SK-N-SH treated with all-trans-retinoic acid at 6 μM for 48 hours (cell line): ENCODE results near the gene RAE1.

Source experiments
- ESRRG ChIP-seq: fragments of 250-450 bp; sonication (Bioruptor Pico); IDR thresholded peaks from 2 replicates; pipeline ENCODE4 v1.6.1; 2021; ENCODE audit warnings: mild to moderate bottlenecking
- GLIS3 ChIP-seq: fragments of 250-450 bp; sonication (Bioruptor Pico); IDR thresholded peaks from 2 replicates; pipeline ENCODE4 v1.5.0; 2020; ENCODE audit warnings: mild to moderate bottlenecking, moderate library complexity
- OSR1 ChIP-seq: fragments of 250-450 bp; sonication (Bioruptor Pico); IDR thresholded peaks from 2 replicates; pipeline ENCODE4 v1.8.0; 2022; ENCODE audit warnings: moderate library complexity, mild to moderate bottlenecking, inconsistent platforms
- RARB ChIP-seq: fragments of 250-450 bp; sonication (Bioruptor Pico); IDR thresholded peaks from 2 replicates; pipeline ENCODE4 v1.8.0; 2021; ENCODE audit warnings: mild to moderate bottlenecking, moderate library complexity
- SNAI2 ChIP-seq: fragments of 250-450 bp; sonication (Bioruptor Pico); IDR thresholded peaks from 2 replicates; pipeline ENCODE4 v1.5.0; 2020; ENCODE audit warnings: mild to moderate bottlenecking, moderate library complexity
- ZC3H10 ChIP-seq: fragments of 250-450 bp; sonication (Bioruptor Pico); IDR thresholded peaks from 2 replicates; pipeline ENCODE4 v1.5.1; 2021; ENCODE audit warnings: mild to moderate bottlenecking, moderate library complexity
- ZFP3 ChIP-seq: fragments of 250-450 bp; sonication (Bioruptor Pico); IDR thresholded peaks from 2 replicates; pipeline ENCODE4 v1.5.0; 2020; ENCODE audit warnings: mild to moderate bottlenecking, moderate library complexity
- ZFP30 ChIP-seq: fragments of 450-650 bp; formaldehyde crosslinking; IDR thresholded peaks from 2 replicates; pipeline ENCODE4 v1.5.0; 2022; ENCODE audit warnings: mild to moderate bottlenecking, moderate library complexity
- ZNF565 ChIP-seq: fragments of 450-650 bp; formaldehyde crosslinking; conservative IDR thresholded peaks from 2 replicates; pipeline ENCODE4 v1.5.0; 2020; ENCODE audit warnings: low read depth, mild to moderate bottlenecking, moderate library complexity
- ZNF70 ChIP-seq: fragments of 450-650 bp; formaldehyde crosslinking; IDR thresholded peaks from 2 replicates; pipeline ENCODE4 v1.5.0; 2020; ENCODE audit warnings: mild to moderate bottlenecking, moderate library complexity
- ZNF8 ChIP-seq: fragments of 450-650 bp; formaldehyde crosslinking; IDR thresholded peaks from 2 replicates; pipeline ENCODE4 v1.5.0; 2020; ENCODE audit warnings: mild to moderate bottlenecking, moderate library complexity
- TF ChIP-seq, protein P1 (sequence below): fragments of 250-450 bp; sonication (Bioruptor Pico); IDR thresholded peaks from 2 replicates; pipeline ENCODE4 v1.8.0; 2020; ENCODE audit warnings: mild to moderate bottlenecking, moderate library complexity, borderline replicate concordance
- TF ChIP-seq, protein P2 (sequence below): fragments of 250-450 bp; sonication (Bioruptor Pico); IDR thresholded peaks from 2 replicates; pipeline ENCODE4 v1.5.1; 2020; ENCODE audit warnings: low read depth, mild to moderate bottlenecking, moderate library complexity

DNA sequence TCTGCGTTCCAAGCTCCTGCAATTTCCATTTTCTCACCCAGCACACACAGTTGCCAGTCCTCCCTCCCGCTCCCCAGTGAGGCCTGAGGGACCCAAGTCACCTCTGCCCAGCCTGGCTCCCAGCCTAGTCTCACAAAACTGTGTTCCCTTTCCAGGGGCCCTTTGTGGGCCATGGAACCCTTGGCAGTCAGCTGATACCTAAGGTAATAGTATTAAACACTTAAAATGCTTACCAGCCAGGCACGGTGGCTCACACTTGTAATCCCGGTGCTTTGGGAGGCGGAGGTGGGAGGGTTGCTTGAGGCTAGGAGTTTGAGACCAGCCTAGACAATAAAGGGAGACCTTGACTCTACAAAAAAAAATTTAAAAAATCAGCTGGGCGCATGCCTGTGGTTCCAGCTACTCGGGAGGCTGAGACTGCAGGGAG, 36.9 kb downstream of the RAE1 start:
- TF ChIP-seq, protein P1, sequence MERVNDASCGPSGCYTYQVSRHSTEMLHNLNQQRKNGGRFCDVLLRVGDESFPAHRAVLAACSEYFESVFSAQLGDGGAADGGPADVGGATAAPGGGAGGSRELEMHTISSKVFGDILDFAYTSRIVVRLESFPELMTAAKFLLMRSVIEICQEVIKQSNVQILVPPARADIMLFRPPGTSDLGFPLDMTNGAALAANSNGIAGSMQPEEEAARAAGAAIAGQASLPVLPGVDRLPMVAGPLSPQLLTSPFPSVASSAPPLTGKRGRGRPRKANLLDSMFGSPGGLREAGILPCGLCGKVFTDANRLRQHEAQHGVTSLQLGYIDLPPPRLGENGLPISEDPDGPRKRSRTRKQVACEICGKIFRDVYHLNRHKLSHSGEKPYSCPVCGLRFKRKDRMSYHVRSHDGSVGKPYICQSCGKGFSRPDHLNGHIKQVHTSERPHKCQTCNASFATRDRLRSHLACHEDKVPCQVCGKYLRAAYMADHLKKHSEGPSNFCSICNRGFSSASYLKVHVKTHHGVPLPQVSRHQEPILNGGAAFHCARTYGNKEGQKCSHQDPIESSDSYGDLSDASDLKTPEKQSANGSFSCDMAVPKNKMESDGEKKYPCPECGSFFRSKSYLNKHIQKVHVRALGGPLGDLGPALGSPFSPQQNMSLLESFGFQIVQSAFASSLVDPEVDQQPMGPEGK (CRISPR knock-in tag) = no peak
- TF ChIP-seq, protein P2, sequence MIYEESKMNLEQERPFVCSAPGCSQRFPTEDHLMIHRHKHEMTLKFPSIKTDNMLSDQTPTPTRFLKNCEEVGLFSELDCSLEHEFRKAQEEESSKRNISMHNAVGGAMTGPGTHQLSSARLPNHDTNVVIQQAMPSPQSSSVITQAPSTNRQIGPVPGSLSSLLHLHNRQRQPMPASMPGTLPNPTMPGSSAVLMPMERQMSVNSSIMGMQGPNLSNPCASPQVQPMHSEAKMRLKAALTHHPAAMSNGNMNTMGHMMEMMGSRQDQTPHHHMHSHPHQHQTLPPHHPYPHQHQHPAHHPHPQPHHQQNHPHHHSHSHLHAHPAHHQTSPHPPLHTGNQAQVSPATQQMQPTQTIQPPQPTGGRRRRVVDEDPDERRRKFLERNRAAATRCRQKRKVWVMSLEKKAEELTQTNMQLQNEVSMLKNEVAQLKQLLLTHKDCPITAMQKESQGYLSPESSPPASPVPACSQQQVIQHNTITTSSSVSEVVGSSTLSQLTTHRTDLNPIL (CRISPR knock-in tag) = no peak
- no peak for TF ChIP-seq ESRRG (CRISPR knock-in tag)
- no peak for TF ChIP-seq ZC3H10 (CRISPR knock-in tag)
- TF ChIP-seq SNAI2 = no peak
- no peak for TF ChIP-seq ZFP3 (CRISPR knock-in tag)
- TF ChIP-seq GLIS3 (CRISPR knock-in tag) = no peak
- TF ChIP-seq RARB = no peak
- no peak for TF ChIP-seq ZNF70
- TF ChIP-seq OSR1 = no peak
- TF ChIP-seq ZNF565 = no peak
- no peak for TF ChIP-seq ZNF8 (CRISPR knock-in tag)
- TF ChIP-seq ZFP30 (CRISPR knock-in tag) = no peak
